ENCODE results near the gene WDR4.

GRCh38 chr21:42887326-42887725 is 8.0 kb upstream of the WDR4 start:
- no peak for TF ChIP-seq CTCF (IDR thresholded peaks at IDR 0.05; ENCODE audit: low read depth, low read length, missing input control)
- no peak for TF ChIP-seq ZBTB33 (IDR thresholded peaks at IDR 0.05)
- no peak for TF ChIP-seq YY1 (IDR thresholded peaks at IDR 0.05)
- TF ChIP-seq RAD21 (IDR thresholded peaks at IDR 0.05), result no peak
- TF ChIP-seq GABPA (IDR thresholded peaks at IDR 0.05 in 1 of 2, conservative IDR thresholded peaks at IDR 0.05 in 1 of 2), result no peak
- no peak for TF ChIP-seq TAF1 (conservative IDR thresholded peaks at IDR 0.05)
- no peak for TF ChIP-seq REST (IDR thresholded peaks at IDR 0.05)
- TF ChIP-seq EGR1 (IDR thresholded peaks at IDR 0.05; ENCODE audit: low read depth in 2 of 2), result no peak
- no peak for TF ChIP-seq SP1 (IDR thresholded peaks at IDR 0.05)
- no peak for TF ChIP-seq JUND (IDR thresholded peaks at IDR 0.05)
- no peak for TF ChIP-seq MAX (IDR thresholded peaks at IDR 0.05)

Measured in liver (tissue), 3 donors.